ENCODE measurements around the gene CELSR2.
"Not testable (repeated sequence)": the region's sequence is repeated elsewhere in the genome, so short reads cannot be mapped to it uniquely, and the experiment has no call there.

Gene CELSR2

DNA sequence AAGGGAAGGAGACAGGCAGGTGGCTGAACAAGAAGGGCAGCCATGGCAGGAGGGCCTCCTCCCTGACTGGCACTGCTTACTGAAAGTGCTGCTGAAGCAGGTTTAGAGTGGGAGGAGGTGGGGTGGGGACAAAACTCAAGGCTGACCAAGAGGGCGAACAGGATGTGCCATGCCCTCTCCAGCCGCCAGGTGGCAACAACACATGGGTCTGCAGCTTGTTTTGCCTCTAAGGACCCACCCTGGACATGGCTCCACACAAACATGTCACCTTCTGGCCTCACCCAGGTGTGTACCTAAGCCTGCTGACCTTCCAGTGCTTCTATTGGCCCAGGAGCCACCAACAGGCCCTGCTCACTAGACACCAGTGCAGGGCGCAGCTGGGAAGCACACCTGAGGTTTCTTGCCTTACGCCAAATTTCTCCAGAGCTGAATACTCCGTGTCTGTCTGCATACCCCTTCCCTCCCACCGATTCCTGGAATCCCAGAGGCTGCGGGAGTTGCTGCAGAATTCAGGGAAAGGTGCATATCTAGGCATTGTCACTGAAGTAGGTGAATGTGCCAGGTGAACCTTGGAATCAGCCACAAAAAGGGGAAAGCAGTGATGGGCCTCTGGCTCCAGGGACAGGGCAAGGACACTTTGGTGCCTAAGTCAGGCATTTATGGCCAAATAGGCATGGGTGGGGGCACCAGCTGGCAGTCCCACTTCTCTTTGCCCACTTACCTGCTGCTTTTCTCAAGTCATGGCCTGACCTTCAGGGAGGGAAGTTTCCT is 28.3 kb downstream of the CELSR2 start:
- peak; percentile 78 for DNase-seq (ENCODE audit: low spot score)

DNA sequence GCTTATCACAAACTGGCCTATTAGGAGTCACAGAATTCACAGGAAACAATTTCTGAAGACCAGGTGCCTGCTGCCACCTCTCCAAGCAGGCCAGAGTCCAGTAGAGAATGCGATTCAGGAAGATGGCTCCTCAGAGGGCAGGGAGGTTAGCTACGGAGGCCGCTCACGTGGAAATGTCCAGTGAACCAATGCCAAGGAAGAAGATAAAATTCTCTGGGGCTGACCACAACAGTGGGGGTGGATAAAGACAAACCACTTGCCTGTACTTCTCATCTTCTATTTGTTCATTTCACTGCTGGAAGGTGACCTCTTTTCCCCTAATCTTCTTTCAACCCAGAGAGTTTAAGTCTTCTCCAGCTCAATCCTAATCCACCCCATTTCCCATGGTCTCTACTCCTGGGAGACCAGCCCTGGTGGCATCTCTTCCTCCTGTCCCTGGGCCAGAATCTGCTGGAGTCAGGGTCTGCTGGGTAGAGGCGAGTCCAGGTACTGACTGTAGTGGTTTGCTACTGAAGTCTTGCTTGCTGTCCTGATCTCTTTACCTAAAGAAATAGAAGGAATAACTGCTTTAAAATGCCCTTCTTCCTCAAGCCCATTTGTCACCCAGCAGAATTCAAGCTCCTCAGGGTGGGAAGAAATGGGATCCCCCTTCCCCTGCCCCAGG is 30.4 kb downstream of the CELSR2 start:
- DNase-seq (ENCODE audit: low spot score) = no peak

DNA sequence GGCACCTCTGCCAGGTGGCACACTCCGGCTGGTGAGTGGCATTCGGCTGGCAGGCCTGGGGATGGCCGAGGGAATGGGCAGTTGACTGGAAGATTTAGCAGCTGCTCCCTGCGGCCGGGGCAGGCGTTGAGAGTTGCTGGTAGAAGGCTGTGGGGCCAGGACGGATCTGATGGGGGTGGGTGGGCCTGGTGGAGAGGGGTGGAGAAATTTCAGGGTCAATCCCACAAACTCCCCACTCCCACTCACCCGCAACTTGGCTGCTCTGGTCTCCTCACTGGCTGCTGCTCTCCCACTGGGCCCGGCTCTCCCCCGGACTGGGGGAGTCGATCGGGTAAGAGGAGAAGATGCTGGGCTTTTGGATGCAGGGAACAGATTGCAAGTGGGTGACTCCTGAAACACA is 31.5 kb downstream of the CELSR2 start:
- no peak for DNase-seq (ENCODE audit: low spot score)

DNA sequence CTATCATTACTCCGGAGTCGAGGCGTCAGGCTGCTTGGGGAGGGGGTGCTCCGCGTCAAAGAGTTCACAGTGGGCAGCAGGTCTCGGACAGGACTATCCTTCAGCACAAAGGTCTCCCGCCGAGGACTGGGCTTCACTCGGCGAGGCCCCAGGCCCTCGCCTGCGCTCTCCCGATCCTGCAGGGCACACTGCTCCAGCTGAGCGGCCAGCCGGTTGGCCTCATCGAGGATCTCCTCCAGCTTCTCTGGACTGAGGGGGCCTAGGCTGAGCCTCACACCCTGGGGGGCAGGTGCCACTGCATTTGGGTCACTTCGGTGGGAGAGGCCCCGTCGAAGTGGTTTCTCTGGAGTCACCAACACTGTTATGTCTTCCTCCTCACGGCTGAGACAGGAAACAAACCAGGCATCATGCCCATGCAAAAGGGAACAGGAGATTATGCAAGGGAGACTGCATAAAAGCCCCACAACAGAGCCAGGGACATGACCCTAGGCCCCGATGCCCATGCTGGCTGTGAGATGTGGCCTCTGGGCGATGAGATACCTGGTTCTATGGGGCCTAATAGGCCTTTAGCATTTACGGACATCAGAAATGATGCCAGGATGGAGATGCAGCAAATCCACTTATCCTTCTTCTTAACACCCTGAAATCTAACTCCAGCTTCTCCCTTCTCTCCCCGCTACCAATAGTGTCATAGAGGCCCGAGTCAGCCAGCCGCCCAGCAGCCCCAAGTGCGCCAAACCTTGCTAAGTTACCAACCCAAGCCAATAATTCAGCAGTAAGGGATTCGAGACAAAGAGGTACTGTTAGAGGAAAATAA is 32.5 kb downstream of the CELSR2 start:
- DNase-seq (ENCODE audit: low spot score) = no peak

DNA sequence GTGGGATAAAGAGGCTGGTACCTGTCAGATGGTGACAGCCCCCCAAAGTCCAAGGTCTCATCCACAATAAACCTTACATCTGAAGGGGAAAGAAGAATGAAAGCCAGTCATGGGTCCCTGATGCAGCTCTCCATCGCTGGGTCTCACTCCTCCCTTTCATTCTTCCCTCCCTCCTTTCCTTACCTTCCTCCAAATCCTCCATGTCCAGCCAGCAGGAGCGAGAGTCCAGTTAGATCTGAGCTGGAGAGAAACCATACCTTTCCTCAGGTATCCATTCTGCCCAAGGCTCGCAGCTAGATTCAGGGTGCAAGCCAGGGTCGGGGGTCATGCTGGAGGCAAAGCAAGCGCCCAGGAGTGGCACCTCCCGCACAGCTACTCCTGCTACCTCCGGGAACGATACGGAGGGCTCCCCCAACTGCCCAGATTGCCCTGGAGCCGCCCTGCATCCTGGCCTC is 33.2 kb downstream of the CELSR2 start:
- no peak for DNase-seq (ENCODE audit: low spot score)

DNA sequence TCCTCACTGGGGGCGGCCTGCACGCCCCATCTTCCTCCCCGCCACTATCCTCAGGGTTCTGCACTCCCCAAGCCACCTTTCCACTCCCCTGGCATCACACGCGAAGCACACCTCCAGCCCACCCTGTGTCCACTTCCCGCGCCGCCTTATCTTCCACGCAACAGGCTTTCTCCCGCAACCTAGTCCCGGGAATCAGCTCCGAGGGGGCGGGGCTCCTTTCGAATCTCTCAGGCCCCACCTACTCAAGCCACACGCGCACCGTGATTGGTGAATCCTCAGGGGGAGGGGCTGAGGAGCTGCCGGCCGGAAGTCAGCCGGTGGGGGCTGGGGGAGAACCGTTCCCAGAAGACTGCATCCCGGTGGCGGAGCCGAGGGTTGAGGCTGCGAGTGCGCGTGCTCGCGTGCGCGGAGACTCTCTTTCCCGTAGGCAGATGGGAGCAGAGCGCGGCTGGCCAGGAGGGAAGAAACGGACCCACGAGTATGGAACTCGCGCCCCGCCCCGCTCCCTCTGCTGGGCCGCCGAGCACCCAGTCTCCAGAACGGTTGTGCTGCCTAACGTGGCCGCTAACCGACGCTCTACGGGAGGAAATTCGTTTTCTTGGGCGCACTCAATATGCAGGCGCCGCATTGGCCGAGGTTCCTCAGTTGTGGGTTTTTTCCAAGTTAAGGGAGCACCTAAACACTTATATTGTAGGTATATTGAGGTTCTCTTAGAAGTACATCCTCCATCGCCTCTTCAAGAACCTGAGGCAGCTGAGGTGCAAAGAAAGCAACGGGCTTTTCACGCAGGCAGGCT is 33.8 kb downstream of the CELSR2 start, which contains the start of gene PSRC1:
TSS of gene PSRC1 (minus strand) at position 194 of the 796 bp plus-strand sequence.
- peak; percentile 97 for DNase-seq (ENCODE audit: low spot score)

DNA sequence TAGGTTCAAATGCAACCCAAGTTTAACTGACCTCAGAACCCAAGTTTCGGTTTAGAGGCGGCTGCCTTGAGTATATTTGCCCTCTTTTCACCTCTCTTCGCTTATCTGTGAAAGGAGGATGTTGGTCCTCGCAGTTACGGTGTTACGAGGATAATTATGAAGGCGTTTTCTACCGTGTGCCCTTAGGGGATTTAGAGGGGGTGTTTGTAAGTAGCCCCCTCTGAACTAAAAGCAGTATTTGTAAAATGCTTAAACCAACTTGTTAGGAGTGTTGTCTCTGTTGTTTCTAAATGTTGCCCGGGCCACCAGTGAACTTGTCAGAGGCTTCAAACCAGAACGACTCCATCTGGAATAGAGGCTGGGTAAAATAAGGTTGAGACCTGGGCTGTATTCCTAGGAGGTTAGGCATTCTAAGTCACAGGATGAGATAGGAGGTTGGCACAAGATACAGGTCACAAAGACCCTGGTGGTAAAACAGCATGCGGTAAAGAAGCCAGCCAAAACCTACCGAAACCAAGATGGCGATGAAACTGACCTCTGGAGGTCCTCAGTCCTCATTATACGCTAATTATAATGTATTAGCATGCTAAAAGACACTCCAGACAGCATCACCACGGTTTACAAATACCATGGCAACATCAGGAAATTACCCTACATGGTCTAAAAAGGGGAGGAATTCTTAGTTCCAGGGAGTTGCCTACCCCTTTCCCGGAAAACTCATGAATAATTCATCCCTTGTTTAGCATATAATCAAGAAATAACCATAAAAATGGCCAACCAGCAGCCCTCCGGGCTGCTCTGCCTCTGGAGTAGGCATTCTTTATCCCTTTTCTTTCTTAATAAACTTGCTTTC is 34.6 kb downstream of the CELSR2 start:
- no peak for DNase-seq (ENCODE audit: low spot score)

DNA sequence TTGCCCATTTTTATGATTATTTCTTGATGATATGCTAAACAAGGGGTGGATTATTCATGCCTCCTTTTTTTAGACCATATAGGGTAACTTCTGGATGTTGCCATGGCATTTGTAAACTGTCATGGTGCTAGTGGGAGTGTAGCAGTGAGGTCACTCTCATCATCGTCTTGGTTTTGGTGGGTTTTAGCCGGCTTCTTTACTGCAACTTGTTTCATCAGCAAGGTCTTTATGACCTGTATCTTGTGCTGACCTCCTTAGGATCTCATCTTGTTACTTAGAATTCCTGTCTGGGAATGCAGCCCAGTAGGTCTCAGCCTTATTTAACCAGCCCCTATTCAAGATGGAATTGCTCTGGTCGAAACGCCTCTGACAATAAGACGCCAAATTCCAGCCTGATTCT is 37.4 kb downstream of the CELSR2 start:
- DNase-seq (ENCODE audit: low spot score) = not testable (repeated sequence)

DNA sequence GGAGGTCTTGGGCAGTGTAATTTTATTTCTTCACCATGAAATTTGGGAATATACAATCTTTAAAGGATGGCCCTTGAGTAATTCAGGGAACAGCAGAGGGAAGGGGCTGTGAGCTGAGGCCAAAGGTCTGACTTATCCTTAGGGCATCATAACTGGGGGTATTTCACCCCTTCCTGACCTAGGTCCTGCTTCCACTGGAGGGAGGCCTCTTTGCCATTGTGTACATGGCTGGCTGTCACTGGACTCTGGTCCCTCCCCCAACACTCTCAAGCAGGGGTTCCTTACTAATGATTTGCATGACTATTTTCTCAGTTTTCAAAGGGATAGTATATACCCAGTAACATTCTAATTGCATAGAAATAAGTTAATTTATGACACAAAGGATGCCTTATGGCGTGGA is 40.8 kb downstream of the CELSR2 start:
- DNase-seq (ENCODE audit: low spot score) = no peak

DNA sequence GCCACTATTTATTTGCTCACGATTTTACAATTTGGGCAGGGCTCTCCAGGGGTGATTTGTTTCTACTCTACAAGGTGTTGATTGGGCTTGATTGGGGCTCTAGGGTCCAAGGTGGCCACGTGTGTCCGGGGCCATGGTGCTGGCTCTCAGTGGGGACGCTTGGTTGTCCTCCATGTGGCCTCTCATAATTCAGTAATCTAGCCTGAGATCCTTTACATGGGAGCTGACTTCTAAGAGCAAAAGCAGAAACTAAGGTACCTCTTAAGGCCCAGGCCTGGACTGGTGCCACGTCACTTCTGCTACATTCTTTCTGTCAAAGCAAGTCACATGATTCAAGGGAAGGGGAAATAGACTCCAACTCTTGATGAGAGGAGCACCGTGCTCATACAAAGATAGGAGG is 41.7 kb downstream of the CELSR2 start:
- no peak for DNase-seq (ENCODE audit: low spot score)

DNA sequence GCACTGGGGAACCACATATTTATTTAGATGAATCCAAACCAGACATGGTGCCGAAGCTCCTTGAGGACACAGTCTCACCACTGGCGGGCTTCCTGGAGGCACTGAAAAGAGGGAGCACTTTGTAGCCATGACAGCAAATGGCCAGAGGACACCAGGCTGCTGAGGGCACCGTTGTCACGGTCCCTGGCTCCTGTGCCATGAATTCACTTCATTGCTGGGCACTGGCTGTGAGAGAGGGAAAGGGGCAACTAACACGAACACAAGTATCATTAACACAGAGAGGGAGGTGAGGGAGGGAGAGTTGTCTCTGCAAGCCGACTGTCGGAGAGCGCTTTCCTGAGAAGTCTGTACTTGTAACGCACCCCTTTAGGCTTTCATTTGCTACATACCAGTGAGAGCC is 43.0 kb downstream of the CELSR2 start:
- DNase-seq (ENCODE audit: low spot score) = no peak

DNA sequence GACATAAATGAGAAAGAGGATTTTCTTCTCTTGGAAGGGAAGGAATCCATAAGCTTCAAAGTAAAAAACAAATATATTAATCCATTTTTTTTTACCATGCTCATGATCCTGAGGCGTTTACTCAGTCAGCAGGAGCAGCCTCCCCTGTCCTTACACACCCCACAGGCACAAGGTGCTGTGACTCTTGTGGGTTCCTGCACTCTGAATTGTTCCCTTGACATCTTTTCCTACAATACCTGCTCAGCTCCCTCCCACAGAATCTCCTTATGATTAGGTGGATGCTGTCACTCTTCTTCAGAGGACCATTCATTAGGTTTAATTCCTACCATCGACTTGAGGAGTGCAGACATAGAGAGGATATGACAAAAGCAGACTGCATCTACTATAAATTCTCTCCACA is 43.7 kb downstream of the CELSR2 start:
- no peak for DNase-seq (ENCODE audit: low spot score)

DNA sequence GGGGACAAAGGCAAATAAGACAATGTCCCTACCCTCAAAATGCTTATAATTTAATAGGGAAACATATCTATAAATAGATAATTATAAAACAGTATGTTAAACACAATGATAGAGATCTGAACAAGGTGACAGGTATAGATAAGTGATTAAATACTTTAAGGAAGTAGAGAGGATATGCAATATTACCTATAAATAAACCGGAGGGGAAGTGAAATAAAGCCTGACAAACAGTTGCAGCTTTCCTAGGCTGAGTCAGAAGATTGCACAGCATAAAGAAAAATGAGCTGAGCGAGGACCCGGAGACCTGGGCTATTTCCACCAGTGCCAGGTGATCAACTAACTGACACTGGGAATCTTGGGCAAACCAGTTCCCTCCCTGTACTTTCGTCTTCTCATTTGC is 45.1 kb downstream of the CELSR2 start:
- DNase-seq (ENCODE audit: low spot score) = no peak

DNA sequence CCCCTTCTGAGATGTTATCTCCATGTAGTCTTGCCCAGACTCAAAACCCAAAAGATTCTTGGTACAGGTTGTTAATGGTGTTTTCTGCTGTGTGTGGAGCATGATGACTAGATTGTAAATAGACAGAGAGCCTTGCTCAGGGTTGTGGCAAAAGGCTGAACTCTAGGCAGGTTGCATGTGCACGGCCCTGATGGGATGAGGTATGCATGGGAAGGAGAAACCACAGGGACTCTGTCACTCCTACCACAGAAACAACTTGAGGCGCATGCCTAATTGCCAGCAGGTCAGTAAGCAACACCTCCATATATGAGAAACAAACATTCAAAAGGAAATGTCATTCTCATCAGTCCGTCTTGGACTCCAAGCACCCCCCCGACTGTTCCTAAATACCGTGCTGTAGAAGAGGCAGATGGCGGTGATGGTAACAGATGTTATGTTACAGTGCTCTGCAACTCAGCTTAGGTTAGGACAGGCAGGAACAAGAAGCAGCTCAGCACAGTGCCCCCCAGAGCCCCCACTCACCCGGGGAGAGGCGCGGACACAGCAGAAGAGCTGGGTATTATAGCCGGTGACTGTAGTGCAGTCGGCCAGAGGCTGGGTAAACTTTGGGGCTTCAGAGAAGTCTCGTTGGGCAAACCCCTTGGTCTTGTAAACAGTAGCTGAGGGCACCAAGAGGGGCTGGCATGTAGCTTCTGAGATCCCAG is 46.5 kb downstream of the CELSR2 start:
- no peak for DNase-seq (ENCODE audit: low spot score)

DNA sequence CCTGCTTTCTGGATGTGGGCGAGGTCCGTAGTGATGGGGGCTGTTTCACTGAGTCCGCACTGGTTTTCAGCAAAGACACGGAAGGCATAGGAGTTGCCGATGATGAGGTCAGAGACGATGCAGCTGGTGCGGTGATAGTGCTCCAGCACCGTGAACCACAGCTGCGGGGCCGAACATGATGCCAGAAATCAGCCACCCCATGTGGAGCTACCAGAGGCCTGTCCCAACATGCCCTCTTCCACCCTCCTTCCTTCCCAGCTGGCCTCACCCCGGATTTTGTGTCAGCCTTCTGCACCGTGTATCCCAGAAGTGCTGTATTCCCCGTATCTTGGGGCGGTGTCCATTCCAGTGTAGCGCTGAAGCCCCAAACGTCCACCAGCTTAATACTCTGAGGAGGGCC is 47.4 kb downstream of the CELSR2 start:
- DNase-seq (ENCODE audit: low spot score) = no peak

DNA sequence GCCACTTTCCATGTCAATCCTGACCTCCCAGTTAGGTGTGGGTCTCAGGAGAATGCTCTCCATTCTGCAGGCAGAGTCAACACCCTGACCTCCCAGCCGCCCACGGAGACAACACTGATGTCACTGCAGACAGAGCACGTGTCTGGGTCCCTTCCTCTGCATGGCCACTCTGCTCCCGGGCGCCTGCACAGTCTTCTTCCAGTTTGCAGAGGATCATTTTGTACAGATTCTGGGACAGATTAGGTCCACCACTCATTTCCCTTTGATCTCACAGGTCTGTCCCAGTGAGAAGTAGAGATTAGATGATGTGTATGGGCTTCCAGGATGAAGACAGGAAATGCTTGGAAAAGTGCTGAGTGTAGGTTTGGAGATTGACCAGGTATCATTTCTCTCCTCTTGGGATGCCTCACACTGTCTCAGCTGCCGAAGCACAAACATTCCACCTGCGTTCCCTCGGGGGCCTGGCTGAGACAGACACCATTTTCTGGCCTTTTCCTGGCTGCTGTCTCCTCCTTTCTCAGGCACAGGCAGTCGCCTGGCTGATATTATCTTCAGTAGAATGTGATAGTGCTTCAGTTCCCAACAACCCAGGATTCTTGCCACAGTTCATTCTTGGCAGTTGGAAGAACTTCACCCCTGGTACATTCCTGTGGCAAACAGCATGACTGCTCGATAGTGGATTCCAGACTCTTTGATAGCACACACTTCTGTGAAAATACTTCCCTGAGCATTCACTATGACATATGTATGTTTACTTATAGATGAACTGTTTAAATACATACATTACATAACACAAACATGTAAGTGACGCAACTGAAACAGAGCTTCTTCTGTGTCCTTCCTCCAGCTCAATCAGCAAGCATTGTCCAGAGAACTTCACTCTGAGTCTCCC is 49.6 kb downstream of the CELSR2 start:
- peak; percentile 74 for DNase-seq (ENCODE audit: low spot score)

DNA sequence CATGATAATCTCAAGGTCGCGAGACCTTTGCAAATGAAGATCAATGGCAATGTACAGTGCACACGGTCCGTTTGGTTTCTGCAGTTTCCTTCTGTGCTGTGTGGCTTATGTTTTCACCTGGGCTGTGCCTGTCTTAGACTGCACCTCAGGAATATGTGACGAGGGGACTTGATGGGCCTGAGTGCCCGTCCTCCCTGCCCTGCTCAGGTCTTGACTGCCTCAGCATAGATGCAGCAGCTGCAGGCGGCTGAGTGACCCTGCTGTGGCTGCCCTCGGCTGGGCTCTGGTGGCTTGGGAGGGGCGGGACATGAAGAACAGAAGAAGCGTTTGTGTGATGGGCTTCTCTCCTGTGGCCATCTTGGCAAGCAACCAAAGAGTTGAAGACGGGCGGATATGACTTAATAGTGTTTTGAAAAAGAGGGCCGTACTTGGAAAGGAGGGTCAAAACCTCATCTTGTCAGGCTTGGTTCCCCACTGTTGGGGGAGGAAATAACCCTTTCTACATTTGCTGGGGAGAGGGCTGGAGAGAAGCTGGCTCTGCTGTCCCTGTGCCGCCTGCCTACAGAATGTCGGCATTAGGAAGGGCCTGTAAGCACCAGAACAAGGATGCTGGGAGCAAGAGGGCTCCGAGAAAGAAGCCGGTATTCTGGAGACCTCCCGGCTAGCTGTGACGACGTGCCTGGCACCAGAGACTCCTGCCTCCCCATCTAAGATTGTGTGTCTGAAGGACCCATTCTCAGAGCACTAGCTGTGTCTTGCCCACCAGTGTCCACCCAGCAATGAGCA is 50.4 kb downstream of the CELSR2 start:
- peak; percentile 71 for DNase-seq (ENCODE audit: low spot score)

DNA sequence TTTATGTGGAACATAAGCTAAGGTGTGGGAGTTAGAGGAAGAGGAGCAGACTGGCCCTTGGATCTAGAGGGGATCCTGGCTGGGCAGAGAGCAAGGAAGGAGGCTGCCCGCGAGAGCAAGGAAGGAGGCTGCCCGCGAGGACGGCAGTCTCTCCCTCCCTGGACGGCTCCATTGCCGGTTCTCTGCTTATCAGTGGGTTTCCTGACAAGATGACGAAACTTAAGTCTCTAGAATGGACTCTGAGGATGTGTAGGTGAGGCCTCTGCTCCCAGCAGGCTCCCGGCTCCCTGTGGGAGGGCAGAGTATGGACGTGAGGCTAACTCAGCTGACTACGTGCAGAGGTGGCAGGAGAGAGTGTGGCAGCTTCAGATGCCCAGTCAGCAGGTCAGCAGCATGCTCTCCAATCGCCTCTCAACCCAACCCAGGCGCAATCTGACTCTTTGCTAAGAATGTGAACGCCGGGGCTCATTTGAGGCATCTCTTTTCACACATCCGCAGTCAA is 51.4 kb downstream of the CELSR2 start:
- DNase-seq (ENCODE audit: low spot score) = no peak

Data from left forelimb (tissue), 1 donor.